SJSA1 (cell line): Measurements from ENCODE around the gene SMIM36. TPM values are rescaled to one million over a fixed set of nuclear protein-coding genes. Genes with fewer than 3 reads are reported as not detected.
A peak's percentile ranks its signal among the peaks of the same experiment; 100 is the strongest.
"Not testable (repeated sequence)": the region's sequence is repeated elsewhere in the genome, so short reads cannot be mapped to it uniquely, and the experiment has no call there.

Experiments
- DNase-seq, 2 experiments: peaks; one replicate each; pipeline ENCODE4 v3.0.0-alpha.2; 2015 to 2020; ENCODE audit warnings: low spot score in 2 of 2, low read depth in 1 of 2
- H3K27ac ChIP-seq: fragments of 250-450 bp; sonication (Bioruptor Pico); 2 replicates; pipeline ENCODE4 v1.5.1; 2020; ENCODE audit warnings: mild to moderate bottlenecking, moderate library complexity
- H3K27me3 ChIP-seq: fragments of 250-450 bp; sonication (Bioruptor Pico); replicated peaks from 2 replicates; pipeline ENCODE4 v1.5.1; 2020; ENCODE audit warnings: mild to moderate bottlenecking, moderate library complexity
- H3K36me3 ChIP-seq: fragments of 250-450 bp; sonication (Bioruptor Pico); 2 replicates; pipeline ENCODE4 v1.5.1; 2020; ENCODE audit warnings: mild to moderate bottlenecking
- H3K4me1 ChIP-seq: fragments of 250-450 bp; sonication (Bioruptor Pico); replicated peaks from 2 replicates; pipeline ENCODE4 v1.6.1; 2021; ENCODE audit warnings: mild to moderate bottlenecking
- H3K4me3 ChIP-seq: fragments of 250-450 bp; sonication (Bioruptor Pico); 2 replicates; pipeline ENCODE4 v1.5.1; 2020; ENCODE audit warnings: mild to moderate bottlenecking
- H3K9me3 ChIP-seq: fragments of 250-450 bp; sonication (Bioruptor Pico); replicated peaks from 2 replicates; pipeline ENCODE4 v1.5.1; 2020; ENCODE audit warnings: mild to moderate bottlenecking
- total RNA-seq: library from RNA; depleted of rRNA; stranded (reverse); fragments of >200 nt; shearing (Covaris generic); gene quantifications from 2 replicates; pipeline ENCODE4 v1.2.3, GENCODE V29; 2014

The SMIM36 gene
- total RNA-seq, 1 experiment from 2014 or later, result not detected

DNA sequence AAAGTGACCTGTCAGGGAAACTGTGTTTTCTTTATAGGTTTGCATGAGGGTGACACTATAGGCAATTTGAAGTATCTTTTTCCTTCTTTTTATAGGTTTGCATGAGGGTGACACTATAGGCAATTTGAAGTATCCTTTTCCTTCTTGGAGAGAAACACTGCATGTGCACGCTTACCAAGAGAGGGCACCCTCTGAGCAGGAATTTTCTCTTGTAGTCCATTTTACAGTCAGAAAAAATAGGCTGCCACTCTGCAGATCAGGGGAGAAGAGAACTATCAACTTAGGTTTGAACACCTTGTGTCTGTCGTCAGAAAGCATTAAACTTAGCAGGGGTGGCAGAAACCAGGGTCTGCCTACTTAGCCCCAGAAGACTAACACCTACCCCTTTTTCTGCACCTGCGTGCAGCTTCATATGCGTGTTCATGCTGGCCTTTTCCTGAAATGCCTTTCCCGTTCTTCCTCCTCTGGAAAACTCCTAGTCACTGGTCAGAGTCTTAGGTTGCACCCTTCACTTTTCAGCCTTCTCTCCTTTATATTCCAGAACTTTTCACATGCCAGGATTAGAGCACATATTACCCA lies 16.4 kb upstream of the SMIM36 start:
- no peak overlapping the region for H3K4me3 ChIP-seq
- no peak overlapping the region for H3K27ac ChIP-seq
- H3K4me1 ChIP-seq, result peaks cover 7% of the 10 kb centered on the region
- no peaks in the 10 kb centered on the region for H3K9me3 ChIP-seq
- peak in 1 of 2 experiments; percentile 47 for DNase-seq
- no peaks in the 10 kb centered on the region for H3K27me3 ChIP-seq
- no peaks in the 10 kb centered on the region for H3K36me3 ChIP-seq

DNA sequence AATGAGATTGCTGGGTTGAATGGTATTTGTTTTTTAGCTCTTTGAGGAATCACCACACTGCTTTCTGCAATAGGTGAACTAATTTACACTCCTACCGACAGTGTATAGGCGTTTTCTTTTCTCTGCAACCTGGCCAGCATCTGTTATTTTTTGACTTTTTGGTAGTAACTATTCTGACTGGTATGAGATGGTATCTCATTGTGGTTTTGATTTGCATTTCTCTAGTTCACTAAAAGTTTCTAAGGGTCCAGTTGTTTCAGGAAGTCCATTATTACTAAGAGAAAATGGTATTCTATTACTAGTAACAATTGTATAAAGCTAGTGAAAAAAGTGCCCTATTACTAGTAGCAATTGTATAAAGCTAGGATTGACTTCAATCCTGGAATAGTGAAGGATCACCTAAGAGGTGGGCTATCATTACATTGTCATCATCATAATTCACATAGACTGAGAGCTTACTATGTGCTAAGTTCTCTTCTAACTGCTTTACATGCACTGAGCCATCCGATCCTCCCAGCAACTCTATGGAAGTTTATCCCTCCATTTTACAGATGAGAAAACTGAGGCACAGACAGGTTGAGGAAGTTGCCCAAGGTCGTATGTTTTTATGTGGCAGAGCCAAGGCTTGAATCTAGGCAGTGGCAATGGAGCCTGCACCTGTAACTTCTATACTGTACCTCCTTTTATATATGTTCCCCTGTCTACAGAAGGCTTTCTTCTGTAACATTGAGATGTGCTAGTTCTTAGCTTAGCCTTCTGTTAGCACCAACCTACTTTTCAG lies 13.4 kb upstream of the SMIM36 start:
- H3K9me3 ChIP-seq, result no peaks in the 10 kb centered on the region
- H3K27ac ChIP-seq, result no peak overlapping the region
- no peak for DNase-seq
- peaks cover 1% of the 10 kb centered on the region; the same call in 1 of the 2 replicates for H3K27me3 ChIP-seq
- H3K4me1 ChIP-seq, result no peaks in the 10 kb centered on the region
- no peak overlapping the region for H3K4me3 ChIP-seq
- H3K36me3 ChIP-seq, result no peaks in the 10 kb centered on the region

DNA sequence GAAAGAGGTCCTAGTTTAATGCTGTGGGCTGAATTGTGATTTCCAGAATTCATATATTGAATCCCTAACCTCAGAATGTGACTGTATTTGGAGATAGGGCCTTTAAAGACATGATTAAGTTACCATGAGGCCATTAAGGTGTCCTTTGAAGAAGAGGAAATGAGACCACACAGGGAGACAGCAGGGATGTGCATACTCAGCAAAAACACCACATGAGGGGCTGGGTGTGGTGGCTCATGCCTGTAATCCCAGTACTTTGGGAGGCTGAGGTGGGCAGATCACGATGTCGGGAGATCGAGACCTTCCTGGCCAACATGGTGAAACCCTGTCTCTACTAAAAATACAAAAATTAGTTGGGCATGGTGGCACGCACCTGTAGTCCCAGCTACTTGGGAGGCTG lies 11.8 kb upstream of the SMIM36 start:
- H3K4me3 ChIP-seq, DNase-seq, H3K27ac ChIP-seq, H3K36me3 ChIP-seq, H3K4me1 ChIP-seq, H3K9me3 ChIP-seq, H3K27me3 ChIP-seq: not testable (repeated sequence)

- Histone ChIP-seq H3K4me1 (no peaks in the 10 kb centered on the region), H3K4me3 (no peak overlapping the region), H3K27me3 (peaks cover 10% of the 10 kb centered on the region; the same call in 1 of the 2 replicates), H3K9me3 (no peaks in the 10 kb centered on the region), H3K27ac (no peak overlapping the region), H3K36me3 (no peaks in the 10 kb centered on the region)
- DNase-seq, result no peak
Observed at GRCh38 chr17:55521186-55521585, 9.9 kb upstream of the SMIM36 start.

DNA sequence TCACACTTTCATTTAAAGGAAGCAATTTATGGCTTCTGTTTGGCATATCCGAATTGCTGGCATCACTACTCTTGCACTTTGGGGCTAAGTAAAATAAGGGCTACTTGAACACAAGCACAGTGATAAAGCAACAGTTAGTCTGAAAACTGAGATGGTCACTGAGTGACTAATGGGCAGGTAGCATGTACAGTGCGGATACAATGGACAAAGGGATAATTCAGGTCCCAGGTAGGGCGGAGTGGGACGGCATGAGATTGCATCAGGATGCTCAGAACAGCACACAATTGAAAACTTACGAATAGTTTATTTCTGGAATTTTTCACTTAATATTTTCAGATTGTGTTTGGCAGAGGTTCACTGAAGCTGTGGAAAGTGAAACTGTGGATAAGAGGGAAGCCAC lies 9.2 kb upstream of the SMIM36 start:
- peaks cover 10% of the 10 kb centered on the region; the same call in 1 of the 2 replicates for H3K27me3 ChIP-seq

DNA sequence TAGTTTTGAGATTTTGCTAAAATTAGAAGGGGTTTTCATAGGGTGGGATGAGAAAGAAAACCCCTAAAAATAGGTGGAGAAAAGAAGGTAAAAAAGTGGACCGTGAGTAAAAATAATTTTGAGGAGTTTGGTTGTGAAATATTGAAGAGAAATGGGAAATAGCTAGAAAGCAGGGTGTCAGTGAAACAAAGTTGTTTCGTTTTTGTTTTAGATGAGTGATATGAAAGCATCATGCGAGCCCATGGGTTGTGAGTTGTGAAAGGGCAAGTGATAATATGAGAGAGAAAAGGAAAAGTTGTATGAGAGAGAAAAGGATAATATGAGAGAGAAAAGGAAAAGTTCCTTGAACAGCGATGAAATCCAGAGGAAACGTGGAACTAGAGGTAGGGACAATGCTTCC lies 7.3 kb upstream of the SMIM36 start:
- H3K4me1 ChIP-seq, result peaks cover 9% of the 10 kb centered on the region; the same call in 1 of the 2 replicates
- no peak overlapping the region for H3K27ac ChIP-seq
- DNase-seq, result no peak
- H3K9me3 ChIP-seq, result no peaks in the 10 kb centered on the region
- H3K27me3 ChIP-seq, result peaks cover 10% of the 10 kb centered on the region; the same call in 1 of the 2 replicates
- H3K36me3 ChIP-seq, result no peaks in the 10 kb centered on the region
- no peak overlapping the region for H3K4me3 ChIP-seq

More for the DNA sequence above, 9.2 kb upstream of the SMIM36 start:
- Histone ChIP-seq H3K27ac (no peak overlapping the region), H3K9me3 (no peaks in the 10 kb centered on the region), H3K4me3 (no peak overlapping the region), H3K36me3 (no peaks in the 10 kb centered on the region), H3K4me1 (peaks cover 4% of the 10 kb centered on the region; the same call in 1 of the 2 replicates)
- no peak for DNase-seq

DNA sequence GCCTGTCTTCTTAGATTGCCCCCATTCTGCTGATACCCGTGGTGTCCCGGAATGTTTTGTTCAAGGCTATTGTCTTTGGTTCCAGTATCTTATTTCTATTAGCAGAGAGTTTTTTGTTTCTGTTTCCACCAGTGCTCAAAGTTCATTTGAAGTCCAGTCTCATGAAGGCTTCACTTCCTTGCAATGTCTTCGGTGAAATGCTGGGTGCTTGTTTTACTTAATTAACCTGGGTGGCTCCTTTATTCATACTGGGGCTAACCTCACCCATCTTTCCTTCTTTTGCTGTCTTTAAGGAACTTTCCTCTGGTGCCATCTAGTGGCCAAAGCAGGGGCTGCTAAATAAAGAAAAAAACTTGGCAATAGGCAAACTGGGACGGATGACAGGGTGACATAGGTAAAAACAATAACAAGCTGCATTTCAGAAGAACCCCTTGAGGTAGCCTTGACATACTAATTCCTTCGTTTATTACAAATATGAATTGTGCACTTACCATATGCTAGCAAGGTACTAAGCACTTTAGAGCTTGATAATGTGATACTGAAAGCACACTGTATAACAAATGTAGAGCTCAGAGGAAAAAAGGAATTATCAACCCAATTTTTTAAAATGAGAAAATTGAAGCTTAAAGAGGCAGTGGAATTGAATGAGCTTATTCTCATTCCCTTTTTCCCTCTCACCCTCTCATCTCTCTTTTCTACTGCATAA lies 2.8 kb upstream of the SMIM36 start:
- Histone ChIP-seq H3K27ac (no peak overlapping the region), H3K27me3 (peaks cover 12% of the 10 kb centered on the region), H3K4me1 (peaks cover 9% of the 10 kb centered on the region; the same call in 1 of the 2 replicates), H3K9me3 (no peaks in the 10 kb centered on the region; the same call in 1 of the 2 replicates), H3K36me3 (no peaks in the 10 kb centered on the region), H3K4me3 (no peak overlapping the region)
- peak; percentile 71 to 79 for DNase-seq

- DNase-seq, H3K27me3 ChIP-seq, H3K4me1 ChIP-seq, H3K4me3 ChIP-seq, H3K36me3 ChIP-seq, H3K9me3 ChIP-seq, H3K27ac ChIP-seq: not testable (repeated sequence)
Observed at GRCh38 chr17:55507669-55508068, 3.6 kb downstream of the SMIM36 start.

DNA sequence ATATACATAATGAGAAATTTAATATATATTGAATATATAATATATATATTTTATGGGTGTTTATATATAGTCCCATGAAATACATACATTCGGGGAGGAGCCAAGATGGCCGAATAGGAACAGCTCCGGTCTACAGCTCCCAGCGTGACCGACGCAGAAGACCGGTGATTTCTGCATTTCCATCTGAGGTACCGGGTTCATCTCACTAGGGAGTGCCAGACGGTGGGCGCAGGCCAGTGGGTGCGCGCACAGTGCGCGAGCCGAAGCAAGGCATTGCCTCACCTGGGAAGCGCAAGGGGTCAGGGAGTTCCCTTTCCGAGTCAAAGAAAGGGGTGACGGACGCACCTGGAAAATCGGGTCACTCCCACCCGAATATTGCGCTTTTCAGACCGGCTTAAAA lies 9.6 kb downstream of the SMIM36 start:
- not testable (repeated sequence) for DNase-seq, H3K4me3 ChIP-seq, H3K36me3 ChIP-seq, H3K4me1 ChIP-seq, H3K27ac ChIP-seq, H3K27me3 ChIP-seq, H3K9me3 ChIP-seq

DNA sequence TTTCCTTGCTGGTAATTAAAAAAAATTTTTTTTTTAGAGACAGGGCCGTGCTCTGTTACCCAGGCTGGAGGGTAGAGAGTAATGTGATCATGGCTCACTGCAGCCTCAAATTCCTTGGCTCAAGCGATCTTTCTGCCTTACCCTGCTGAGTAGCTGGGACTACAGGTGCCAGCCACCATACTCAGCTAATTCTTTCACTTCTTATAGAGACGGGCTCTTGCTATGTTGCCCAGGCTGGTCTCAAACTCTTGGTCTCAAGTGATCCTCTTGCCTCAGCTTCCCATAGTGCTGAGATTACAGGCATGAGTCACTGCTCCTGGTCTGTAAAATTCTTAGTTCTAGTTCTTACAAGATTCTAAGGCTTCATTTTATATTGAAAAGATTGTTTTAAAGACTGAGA lies 11.1 kb downstream of the SMIM36 start:
- H3K4me1 ChIP-seq, result peaks cover 3% of the 10 kb centered on the region; the same call in 1 of the 2 replicates
- no peaks in the 10 kb centered on the region for H3K36me3 ChIP-seq
- H3K27ac ChIP-seq, result no peak overlapping the region
- H3K4me3 ChIP-seq, result no peak overlapping the region
- no peak for DNase-seq
- H3K27me3 ChIP-seq, result 0 out of 2 replicates have a peak, but pooled peaks cover 2% of the 10 kb centered on the region
- H3K9me3 ChIP-seq, result no peaks in the 10 kb centered on the region

DNA sequence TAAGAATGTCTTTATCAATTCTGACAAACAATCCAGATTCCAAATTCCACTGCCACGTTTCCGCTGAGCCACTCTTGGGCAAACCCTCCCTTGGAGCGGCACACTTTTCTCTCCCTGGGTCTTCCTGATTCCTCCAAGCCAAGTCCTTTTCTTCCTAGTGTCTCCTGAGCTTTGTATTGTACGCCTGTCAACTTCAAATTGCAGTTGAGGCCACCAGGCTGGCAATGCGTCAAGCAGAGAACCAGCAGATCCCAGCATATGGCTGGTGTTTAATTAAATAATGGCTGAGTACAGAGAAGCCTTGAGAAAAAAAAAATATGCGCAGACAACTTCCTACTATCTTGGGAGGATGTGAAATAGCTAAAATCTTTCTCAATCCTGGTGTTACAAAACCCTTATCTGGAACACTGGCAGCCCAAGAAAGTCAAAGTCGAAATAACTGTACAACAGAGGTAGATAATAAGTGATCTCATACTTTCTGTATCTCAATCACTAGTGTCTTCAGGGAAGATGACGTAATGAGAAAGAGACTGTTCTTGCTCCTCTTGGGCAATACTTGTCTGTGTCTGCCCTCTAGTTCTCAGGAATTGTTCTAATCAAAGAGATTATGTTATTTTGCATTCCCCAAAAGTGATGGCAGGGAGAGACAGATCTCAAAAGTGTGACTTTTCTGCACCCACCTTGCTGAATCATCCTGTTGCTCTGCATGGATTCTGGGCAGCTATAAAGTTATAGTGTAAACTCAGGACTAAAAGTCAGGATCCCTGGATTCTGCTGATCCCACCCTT lies 15.0 kb downstream of the SMIM36 start:
- Histone ChIP-seq H3K36me3 (no peaks in the 10 kb centered on the region), H3K27me3 (0 out of 2 replicates have a peak, but pooled peaks cover 7% of the 10 kb centered on the region), H3K4me3 (no peak overlapping the region), H3K4me1 (peaks cover 5% of the 10 kb centered on the region; the same call in 1 of the 2 replicates), H3K9me3 (no peaks in the 10 kb centered on the region), H3K27ac (no peak overlapping the region)
- no peak for DNase-seq

GRCh38 chr17:55495239-55495638 lies 16.0 kb downstream of the SMIM36 start:
- no peaks in the 10 kb centered on the region for H3K9me3 ChIP-seq
- 0 out of 2 replicates have a peak, but pooled peaks cover 7% of the 10 kb centered on the region for H3K27me3 ChIP-seq
- H3K36me3 ChIP-seq, result no peaks in the 10 kb centered on the region
- no peak for DNase-seq
- H3K4me3 ChIP-seq, result no peak overlapping the region
- peaks cover 5% of the 10 kb centered on the region; the same call in 1 of the 2 replicates for H3K4me1 ChIP-seq
- H3K27ac ChIP-seq, result no peak overlapping the region

- DNase-seq, result no peak
- H3K4me3 ChIP-seq, result no peak overlapping the region
- no peaks in the 10 kb centered on the region for H3K9me3 ChIP-seq
- 0 out of 2 replicates have a peak, but pooled peaks cover 5% of the 10 kb centered on the region for H3K27me3 ChIP-seq
- H3K27ac ChIP-seq, result no peak overlapping the region
- H3K36me3 ChIP-seq, result no peaks in the 10 kb centered on the region
- peaks cover 5% of the 10 kb centered on the region; the same call in 1 of the 2 replicates for H3K4me1 ChIP-seq
Observed at GRCh38 chr17:55492781-55493341, 18.4 kb downstream of the SMIM36 start.
